SH-SY5Y (cell line): Measurements from ENCODE around the gene SLC25A1.

ENCODE experiments used
- GATA2 ChIP-seq: IDR thresholded peaks from 2 replicates; pipeline ENCODE4 v1.6.1; 2011; ENCODE audit warnings: mild to moderate bottlenecking, low read depth, low read length
- GATA3 ChIP-seq: IDR thresholded peaks from 2 replicates; pipeline ENCODE4 v1.6.1; 2011; ENCODE audit warnings: low read depth, mild to moderate bottlenecking, low read length, moderate library complexity

DNA sequence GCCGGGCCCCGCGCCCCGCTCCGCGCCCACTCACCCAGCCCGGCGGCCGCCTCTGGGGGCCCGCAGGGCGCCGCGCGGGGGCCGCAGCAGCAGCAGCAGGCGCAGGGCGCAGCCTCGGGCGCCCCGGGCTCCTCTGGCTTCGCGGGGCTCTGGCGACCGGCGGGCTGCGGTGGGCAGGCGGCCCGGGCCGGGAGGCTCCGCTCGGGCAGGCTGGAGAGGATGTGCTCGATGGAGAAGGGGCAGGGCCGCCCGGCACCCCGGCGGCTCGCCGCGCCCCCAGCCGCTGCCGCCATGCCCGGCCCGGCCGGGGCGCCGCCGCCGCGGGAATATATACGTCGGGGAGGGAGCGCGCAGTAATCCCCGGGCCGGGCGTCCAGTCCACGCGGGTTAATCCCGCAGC is 28.5 kb downstream of the SLC25A1 start, which contains the start of gene GSC2:
- no peak for TF ChIP-seq GATA2
- TF ChIP-seq GATA3, result no peak
